ENCODE data around the gene TOB1.

TOB1 gene

DNA sequence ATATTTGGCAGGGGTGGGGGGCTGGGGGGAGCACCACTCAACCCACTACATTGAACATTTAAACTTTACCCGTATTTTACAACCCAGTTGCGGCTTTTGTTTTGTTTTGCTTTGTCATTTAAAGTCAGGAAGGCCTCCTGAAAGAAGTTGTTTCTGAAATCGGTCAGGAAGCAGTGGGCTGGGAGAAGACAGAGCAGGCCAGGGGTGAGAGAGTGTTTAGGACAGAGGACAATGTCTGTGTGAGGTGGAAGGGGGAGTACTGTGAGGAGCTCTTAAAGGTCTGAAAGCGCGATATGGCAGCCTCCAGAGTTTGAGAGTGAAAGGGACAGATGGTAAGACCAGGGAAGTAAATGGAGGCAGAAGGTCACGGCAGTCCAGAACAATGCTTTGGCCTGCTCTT is 36.8 kb downstream of the TOB1 start:
- DNase-seq (ENCODE audit: low spot score), result peak; percentile 36
- in situ Hi-C loops (cut with MboI; ENCODE audit: low pct_unique_long_range_greater_than_20kb, low sequenced_read_pairs, unreplicated experiment), result no loop called here
- TF ChIP-seq, protein P1, sequence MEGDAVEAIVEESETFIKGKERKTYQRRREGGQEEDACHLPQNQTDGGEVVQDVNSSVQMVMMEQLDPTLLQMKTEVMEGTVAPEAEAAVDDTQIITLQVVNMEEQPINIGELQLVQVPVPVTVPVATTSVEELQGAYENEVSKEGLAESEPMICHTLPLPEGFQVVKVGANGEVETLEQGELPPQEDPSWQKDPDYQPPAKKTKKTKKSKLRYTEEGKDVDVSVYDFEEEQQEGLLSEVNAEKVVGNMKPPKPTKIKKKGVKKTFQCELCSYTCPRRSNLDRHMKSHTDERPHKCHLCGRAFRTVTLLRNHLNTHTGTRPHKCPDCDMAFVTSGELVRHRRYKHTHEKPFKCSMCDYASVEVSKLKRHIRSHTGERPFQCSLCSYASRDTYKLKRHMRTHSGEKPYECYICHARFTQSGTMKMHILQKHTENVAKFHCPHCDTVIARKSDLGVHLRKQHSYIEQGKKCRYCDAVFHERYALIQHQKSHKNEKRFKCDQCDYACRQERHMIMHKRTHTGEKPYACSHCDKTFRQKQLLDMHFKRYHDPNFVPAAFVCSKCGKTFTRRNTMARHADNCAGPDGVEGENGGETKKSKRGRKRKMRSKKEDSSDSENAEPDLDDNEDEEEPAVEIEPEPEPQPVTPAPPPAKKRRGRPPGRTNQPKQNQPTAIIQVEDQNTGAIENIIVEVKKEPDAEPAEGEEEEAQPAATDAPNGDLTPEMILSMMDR (IDR thresholded peaks at IDR 0.05; ENCODE audit: extremely low read depth, insufficient read depth, missing control alignments), result no peak

DNA sequence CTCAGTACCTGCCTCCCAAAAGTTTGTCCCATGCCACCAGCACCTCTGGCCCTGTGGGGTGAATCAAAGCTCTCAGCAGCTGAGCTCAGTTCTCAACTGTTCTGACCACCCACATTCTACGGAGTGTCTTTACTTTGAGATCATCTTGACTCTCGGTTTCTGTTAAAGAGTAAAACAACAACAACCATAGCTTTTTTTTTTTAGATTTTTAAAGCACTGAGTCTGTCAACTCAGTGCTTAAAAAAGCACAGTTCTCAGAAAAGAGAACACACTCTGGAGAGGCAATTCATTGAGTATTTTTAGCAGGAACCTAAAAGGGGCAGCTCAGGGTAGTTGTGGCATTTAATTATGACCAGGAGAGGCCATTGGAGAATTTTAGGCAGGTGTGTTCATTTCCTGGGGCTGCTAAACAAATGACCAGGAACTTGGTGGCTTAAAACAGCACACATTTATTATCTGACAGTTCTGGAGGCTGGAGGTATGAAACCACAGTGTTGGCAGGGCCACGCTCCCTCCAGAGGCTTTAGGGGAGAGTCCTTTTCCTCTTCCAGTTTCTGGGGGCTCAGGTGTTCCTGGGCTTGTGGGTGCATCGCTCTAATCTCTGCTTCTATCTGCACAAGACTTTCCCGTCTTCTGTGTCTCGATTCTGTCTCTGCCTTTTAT is 37.5 kb downstream of the TOB1 start:
- peak; percentile 83 for DNase-seq (ENCODE audit: low spot score)
- in situ Hi-C loops (cut with MboI; ENCODE audit: low pct_unique_long_range_greater_than_20kb, low sequenced_read_pairs, unreplicated experiment), result no loop called here
- TF ChIP-seq, protein P1 (IDR thresholded peaks at IDR 0.05; ENCODE audit: extremely low read depth, insufficient read depth, missing control alignments), result no peak

DNA sequence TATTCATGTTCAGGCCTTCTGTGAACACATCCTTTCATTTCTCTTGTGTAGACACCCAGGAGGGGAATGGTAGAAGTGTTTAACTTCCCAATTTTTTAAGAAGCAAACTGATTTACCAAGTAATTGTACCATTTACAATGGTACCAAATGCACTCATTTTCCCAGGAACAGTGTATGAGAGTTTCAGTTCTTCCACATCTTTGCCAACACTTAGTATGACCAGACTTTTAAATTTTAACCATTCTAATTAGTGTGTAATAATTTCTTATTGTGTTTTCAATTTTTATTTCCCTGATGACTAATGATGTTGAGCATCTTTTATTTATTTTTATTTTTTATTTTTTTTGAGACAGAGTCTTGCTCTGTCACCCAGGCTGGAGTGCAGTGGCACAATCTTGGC is 41.0 kb downstream of the TOB1 start:
- in situ Hi-C loops (cut with MboI; ENCODE audit: low pct_unique_long_range_greater_than_20kb, low sequenced_read_pairs, unreplicated experiment), result no loop called here
- no peak for DNase-seq (ENCODE audit: low spot score)
- TF ChIP-seq, protein P1 (IDR thresholded peaks at IDR 0.05; ENCODE audit: extremely low read depth, insufficient read depth, missing control alignments), result no peak

DNA sequence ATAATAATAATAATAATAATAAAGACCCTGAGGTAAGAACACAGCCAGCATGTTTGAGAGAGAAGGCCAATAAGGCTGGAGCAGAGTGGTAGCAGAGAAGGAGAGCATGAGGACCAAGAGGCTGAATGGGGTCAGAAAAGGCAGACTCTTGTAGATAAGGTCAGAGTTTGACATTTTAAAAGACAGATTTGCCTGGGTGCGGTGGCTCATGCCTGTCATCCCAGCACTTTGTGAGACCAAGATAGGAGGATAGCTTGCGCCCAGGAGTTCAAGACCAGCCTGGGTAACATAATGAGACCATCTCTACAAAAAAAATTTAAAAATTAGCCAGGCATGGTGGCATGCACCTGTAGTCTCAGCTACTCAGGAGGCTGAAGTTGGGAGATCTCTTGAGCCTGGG is 41.7 kb downstream of the TOB1 start:
- DNase-seq (ENCODE audit: low spot score), result no peak
- TF ChIP-seq, protein P1 (IDR thresholded peaks at IDR 0.05; ENCODE audit: extremely low read depth, insufficient read depth, missing control alignments), result no peak
- in situ Hi-C loops (cut with MboI; ENCODE audit: low pct_unique_long_range_greater_than_20kb, low sequenced_read_pairs, unreplicated experiment), result no loop called here

DNA sequence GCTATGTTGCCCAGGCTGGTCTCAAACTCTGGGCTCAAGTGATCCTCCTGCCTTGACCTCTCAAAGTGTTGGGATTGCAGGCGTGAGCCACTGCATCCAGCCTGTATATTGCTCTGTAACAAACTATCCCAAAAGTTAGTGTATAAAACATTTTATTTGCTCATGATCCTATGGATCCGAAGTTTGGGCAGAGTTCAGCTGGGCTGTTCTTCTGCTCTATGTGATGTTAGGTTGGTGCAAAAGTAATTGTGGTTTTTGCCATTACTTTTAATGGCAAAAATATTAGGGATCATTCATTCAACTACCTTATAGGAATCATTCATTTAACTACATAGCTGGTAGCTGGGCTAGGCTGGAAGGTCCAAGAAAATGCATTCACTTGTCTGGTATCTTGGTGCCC is 43.6 kb downstream of the TOB1 start:
- DNase-seq (ENCODE audit: low spot score), result no peak
- TF ChIP-seq, protein P1 (IDR thresholded peaks at IDR 0.05; ENCODE audit: extremely low read depth, insufficient read depth, missing control alignments), result no peak
- in situ Hi-C loops (cut with MboI; ENCODE audit: low pct_unique_long_range_greater_than_20kb, low sequenced_read_pairs, unreplicated experiment), result no loop called here

DNA sequence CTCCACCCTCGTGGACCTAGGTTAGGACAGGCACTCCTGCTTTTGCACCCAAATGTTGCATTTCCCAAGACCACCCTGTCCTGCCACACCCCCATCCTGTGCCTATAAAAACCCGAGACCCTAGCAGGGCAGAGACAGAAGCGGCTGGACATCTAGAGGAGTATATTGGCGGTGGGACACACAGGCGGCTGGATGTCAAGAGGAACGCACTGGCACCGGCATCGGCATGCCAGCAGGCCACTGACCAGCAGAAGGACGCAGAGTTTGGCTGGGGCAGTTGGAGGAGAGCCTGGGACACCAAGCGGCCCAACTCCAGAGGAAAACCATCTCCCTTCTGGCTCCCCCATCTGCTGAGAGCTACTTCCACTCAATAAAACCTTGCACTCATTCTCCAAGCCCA is 45.5 kb downstream of the TOB1 start:
- TF ChIP-seq, protein P1 (IDR thresholded peaks at IDR 0.05; ENCODE audit: extremely low read depth, insufficient read depth, missing control alignments), result no peak
- in situ Hi-C loops (cut with MboI; ENCODE audit: low pct_unique_long_range_greater_than_20kb, low sequenced_read_pairs, unreplicated experiment), result no loop called here
- no peak for DNase-seq (ENCODE audit: low spot score)
